ENCODE data around the gene PRR14.

DNA sequence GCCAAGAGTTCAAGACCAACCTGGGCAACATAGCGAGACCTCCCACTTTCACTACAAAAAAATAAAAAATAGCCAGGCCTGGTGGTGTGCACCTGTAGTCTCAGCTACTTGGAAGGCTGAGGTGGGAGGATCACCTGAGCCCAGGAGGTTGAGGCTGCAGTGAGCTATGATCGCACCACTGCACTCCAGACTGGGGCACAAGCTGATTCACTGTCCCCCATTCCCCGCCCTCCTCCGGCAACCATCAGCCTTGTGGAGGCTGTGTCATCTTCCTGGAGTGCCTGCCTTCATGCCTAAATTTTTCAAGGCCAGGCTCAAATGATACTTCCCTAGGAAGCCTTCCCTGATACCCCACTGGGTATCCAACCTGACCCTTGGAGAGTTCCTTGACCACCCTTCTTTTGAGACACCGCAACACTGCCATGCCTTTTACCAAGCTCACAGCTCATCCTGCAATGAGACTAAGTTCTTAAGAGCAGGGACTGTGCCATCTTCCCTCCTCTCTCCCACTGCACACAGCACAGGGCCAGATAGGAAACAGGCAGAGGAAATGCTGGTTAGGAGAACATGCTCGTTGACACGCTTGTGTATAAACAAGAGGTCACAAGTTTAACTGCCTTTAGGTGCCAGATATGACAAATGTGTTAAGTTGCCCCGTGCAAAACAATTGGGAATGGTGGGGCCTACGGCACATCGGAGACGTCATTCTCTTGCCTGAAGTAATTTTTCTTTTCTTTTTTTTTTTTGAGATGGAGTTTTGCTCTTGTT lies 44.4 kb downstream of the PRR14 start:
- TF ChIP-seq RXRA (IDR thresholded peaks at IDR 0.05), result no peak
- no peak for TF ChIP-seq EGR1 (IDR thresholded peaks at IDR 0.05; ENCODE audit: low read depth in 2 of 2)
- TF ChIP-seq, protein P1, sequence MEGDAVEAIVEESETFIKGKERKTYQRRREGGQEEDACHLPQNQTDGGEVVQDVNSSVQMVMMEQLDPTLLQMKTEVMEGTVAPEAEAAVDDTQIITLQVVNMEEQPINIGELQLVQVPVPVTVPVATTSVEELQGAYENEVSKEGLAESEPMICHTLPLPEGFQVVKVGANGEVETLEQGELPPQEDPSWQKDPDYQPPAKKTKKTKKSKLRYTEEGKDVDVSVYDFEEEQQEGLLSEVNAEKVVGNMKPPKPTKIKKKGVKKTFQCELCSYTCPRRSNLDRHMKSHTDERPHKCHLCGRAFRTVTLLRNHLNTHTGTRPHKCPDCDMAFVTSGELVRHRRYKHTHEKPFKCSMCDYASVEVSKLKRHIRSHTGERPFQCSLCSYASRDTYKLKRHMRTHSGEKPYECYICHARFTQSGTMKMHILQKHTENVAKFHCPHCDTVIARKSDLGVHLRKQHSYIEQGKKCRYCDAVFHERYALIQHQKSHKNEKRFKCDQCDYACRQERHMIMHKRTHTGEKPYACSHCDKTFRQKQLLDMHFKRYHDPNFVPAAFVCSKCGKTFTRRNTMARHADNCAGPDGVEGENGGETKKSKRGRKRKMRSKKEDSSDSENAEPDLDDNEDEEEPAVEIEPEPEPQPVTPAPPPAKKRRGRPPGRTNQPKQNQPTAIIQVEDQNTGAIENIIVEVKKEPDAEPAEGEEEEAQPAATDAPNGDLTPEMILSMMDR (IDR thresholded peaks at IDR 0.05; ENCODE audit: low read depth, low read length, missing input control), result no peak
- TF ChIP-seq YY1 (IDR thresholded peaks at IDR 0.05), result no peak
- TF ChIP-seq, protein P2, sequence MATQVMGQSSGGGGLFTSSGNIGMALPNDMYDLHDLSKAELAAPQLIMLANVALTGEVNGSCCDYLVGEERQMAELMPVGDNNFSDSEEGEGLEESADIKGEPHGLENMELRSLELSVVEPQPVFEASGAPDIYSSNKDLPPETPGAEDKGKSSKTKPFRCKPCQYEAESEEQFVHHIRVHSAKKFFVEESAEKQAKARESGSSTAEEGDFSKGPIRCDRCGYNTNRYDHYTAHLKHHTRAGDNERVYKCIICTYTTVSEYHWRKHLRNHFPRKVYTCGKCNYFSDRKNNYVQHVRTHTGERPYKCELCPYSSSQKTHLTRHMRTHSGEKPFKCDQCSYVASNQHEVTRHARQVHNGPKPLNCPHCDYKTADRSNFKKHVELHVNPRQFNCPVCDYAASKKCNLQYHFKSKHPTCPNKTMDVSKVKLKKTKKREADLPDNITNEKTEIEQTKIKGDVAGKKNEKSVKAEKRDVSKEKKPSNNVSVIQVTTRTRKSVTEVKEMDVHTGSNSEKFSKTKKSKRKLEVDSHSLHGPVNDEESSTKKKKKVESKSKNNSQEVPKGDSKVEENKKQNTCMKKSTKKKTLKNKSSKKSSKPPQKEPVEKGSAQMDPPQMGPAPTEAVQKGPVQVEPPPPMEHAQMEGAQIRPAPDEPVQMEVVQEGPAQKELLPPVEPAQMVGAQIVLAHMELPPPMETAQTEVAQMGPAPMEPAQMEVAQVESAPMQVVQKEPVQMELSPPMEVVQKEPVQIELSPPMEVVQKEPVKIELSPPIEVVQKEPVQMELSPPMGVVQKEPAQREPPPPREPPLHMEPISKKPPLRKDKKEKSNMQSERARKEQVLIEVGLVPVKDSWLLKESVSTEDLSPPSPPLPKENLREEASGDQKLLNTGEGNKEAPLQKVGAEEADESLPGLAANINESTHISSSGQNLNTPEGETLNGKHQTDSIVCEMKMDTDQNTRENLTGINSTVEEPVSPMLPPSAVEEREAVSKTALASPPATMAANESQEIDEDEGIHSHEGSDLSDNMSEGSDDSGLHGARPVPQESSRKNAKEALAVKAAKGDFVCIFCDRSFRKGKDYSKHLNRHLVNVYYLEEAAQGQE (IDR thresholded peaks at IDR 0.05), result no peak
- no peak for TF ChIP-seq RAD21 (IDR thresholded peaks at IDR 0.05)
- no peak for TF ChIP-seq ZBTB33 (IDR thresholded peaks at IDR 0.05)
- no peak for TF ChIP-seq ATF3 (IDR thresholded peaks at IDR 0.05)
- TF ChIP-seq JUND (IDR thresholded peaks at IDR 0.05), result no peak
